ENCODE data around the gene TAPBPL. TPM values are rescaled to one million over a fixed set of nuclear protein-coding genes. Genes with fewer than 3 reads are reported as not detected.
A peak's percentile ranks its signal among the peaks of the same experiment; 100 is the strongest.

The TAPBPL gene
- total and polyA plus RNA-seq, 2 of the 13 experiments (the other 11 are each of a cell fraction or from before 2014, with no cell fraction given) = 10.0 to 14.5 TPM

- TF ChIP-seq, protein P1, sequence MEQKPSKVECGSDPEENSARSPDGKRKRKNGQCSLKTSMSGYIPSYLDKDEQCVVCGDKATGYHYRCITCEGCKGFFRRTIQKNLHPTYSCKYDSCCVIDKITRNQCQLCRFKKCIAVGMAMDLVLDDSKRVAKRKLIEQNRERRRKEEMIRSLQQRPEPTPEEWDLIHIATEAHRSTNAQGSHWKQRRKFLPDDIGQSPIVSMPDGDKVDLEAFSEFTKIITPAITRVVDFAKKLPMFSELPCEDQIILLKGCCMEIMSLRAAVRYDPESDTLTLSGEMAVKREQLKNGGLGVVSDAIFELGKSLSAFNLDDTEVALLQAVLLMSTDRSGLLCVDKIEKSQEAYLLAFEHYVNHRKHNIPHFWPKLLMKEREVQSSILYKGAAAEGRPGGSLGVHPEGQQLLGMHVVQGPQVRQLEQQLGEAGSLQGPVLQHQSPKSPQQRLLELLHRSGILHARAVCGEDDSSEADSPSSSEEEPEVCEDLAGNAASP (CRISPR knock-in tag; IDR thresholded peaks at IDR 0.05; ENCODE audit: borderline replicate concordance) = no peak
- TF ChIP-seq MLXIP (CRISPR knock-in tag; IDR thresholded peaks at IDR 0.05; ENCODE audit: borderline replicate concordance) = no peak
- 0 out of 4 replicates have a peak, but pooled peaks of 1 of the 2 experiments have one; percentile 44 for TF ChIP-seq ATF4 (CRISPR knock-in tag; IDR thresholded peaks at IDR 0.05)
- peak; percentile 66 for TF ChIP-seq ISL2 (CRISPR knock-in tag; IDR thresholded peaks at IDR 0.05)
- TF ChIP-seq KMT2B (CRISPR knock-in tag; IDR thresholded peaks at IDR 0.05) = no peak; the same call in 1 of the 2 replicates
- TF ChIP-seq ARHGAP35 (CRISPR knock-in tag; IDR thresholded peaks at IDR 0.05; ENCODE audit: borderline replicate concordance) = no peak
- TF ChIP-seq NKX3-1 (CRISPR knock-in tag; IDR thresholded peaks at IDR 0.05) = peak; percentile 59; the same call in 1 of the 2 replicates
- no peak for TF ChIP-seq ZNF660 (CRISPR knock-in tag; IDR thresholded peaks at IDR 0.05; ENCODE audit: borderline replicate concordance, low read depth)
- peak; percentile 43; the same call in 1 of the 2 replicates for TF ChIP-seq ZNF644 (CRISPR knock-in tag; IDR thresholded peaks at IDR 0.05; ENCODE audit: low read depth)
- no peak for TF ChIP-seq EHMT2 (IDR thresholded peaks at IDR 0.05; ENCODE audit: borderline replicate concordance, low read depth, low read length)
- TF ChIP-seq, protein P2, sequence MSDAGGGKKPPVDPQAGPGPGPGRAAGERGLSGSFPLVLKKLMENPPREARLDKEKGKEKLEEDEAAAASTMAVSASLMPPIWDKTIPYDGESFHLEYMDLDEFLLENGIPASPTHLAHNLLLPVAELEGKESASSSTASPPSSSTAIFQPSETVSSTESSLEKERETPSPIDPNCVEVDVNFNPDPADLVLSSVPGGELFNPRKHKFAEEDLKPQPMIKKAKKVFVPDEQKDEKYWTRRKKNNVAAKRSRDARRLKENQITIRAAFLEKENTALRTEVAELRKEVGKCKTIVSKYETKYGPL (CRISPR knock-in tag; IDR thresholded peaks at IDR 0.05) = 0 out of 2 replicates have a peak, but pooled peaks have one; percentile 41
- TF ChIP-seq ZNF652 (CRISPR knock-in tag; IDR thresholded peaks at IDR 0.05; ENCODE audit: borderline replicate concordance, low read depth) = 0 out of 2 replicates have a peak, but pooled peaks have one; percentile 9
- no peak; the same call in 1 of the 2 replicates for TF ChIP-seq ZFP37 (CRISPR knock-in tag; IDR thresholded peaks at IDR 0.05; ENCODE audit: borderline replicate concordance)
- peak; percentile 48; the same call in 1 of the 2 replicates for TF ChIP-seq ZBTB20 (CRISPR knock-in tag; IDR thresholded peaks at IDR 0.05; ENCODE audit: borderline replicate concordance, low read depth)
- TF ChIP-seq ZNF547 (CRISPR knock-in tag; IDR thresholded peaks at IDR 0.05) = peak; percentile 68; the same call in 1 of the 2 replicates
- peak; percentile 66 for TF ChIP-seq TFDP2 (CRISPR knock-in tag; IDR thresholded peaks at IDR 0.05)
- TF ChIP-seq PBX2 (CRISPR knock-in tag; IDR thresholded peaks at IDR 0.05) = peak; percentile 65; the same call in 1 of the 2 replicates
- TF ChIP-seq MBD4 (IDR thresholded peaks at IDR 0.05; ENCODE audit: borderline replicate concordance, low read length) = no peak
- TF ChIP-seq ZNF20 (CRISPR knock-in tag; IDR thresholded peaks at IDR 0.05) = no peak
- TF ChIP-seq STAT5B (CRISPR knock-in tag; IDR thresholded peaks at IDR 0.05) = no peak
Observed at GRCh38 chr12:6451348-6452244, at the start of gene TAPBPL (continued).

Data from HepG2 (cell line).